Testis (tissue), 3 donors: ENCODE measurements around the gene ARPC4. TPM values are rescaled to one million over a fixed set of nuclear protein-coding genes. Genes with fewer than 3 reads are reported as not detected.

Source experiments
- DNase-seq: peaks from one replicate; pipeline ENCODE4 v3.0.0-alpha.2; 2019
- H3K27ac ChIP-seq, 2 donors: fragments of 200-600 bp; sonication (generic); one replicate each; pipeline ENCODE4 v1.5.1; 2019
- H3K27me3 ChIP-seq: fragments of 200-600 bp; sonication (generic); one replicate; pipeline ENCODE4 v1.5.1; 2019
- H3K36me3 ChIP-seq: fragments of 200-600 bp; sonication (generic); one replicate; pipeline ENCODE4 v1.5.1; 2017; ENCODE audit warnings: low read depth; ENCODE audit errors: missing control alignments
- H3K4me1 ChIP-seq: fragments of 200-600 bp; sonication (generic); one replicate; pipeline ENCODE4 v1.5.1; 2019
- H3K4me3 ChIP-seq, 2 donors: fragments of 200-600 bp; sonication (generic); one replicate each; pipeline ENCODE4 v1.5.1; 2017 to 2019
- H3K9me3 ChIP-seq: fragments of 200-600 bp; sonication (generic); one replicate; pipeline ENCODE4 v1.5.1; 2017
- POLR2A ChIP-seq: fragments of 450-650 bp; IDR thresholded peaks from one replicate; pipeline ENCODE4 v1.6.1; 2017; ENCODE audit warnings: antibody characterized with exemption, mild to moderate bottlenecking, moderate library complexity
- WGBS, 2 donors: methylation state at CpG; one replicate each; pipeline ENCODE4 v1.1.5; 2018; 5-methylcytosine and 5-hydroxymethylcytosine counted together
- intact Hi-C: fragments of 100-400 bp; cut with DNase I; formaldehyde crosslinking; loops from one replicate; pipeline ENCODE4 v1.15.1; 2023; ENCODE audit warnings: low total_unique reads
- polyA plus RNA-seq: library from polyadenylated mRNA; stranded (reverse); fragments of 350-450 nt; fragmentation: Illumina TruSeq; extraction: RNeasy Lipid Tissue Mini Kit (QIAGEN cat#74804); gene quantifications from one replicate; pipeline ENCODE4 v1.2.3, GENCODE V29; 2014; ENCODE audit warnings: low read depth, low replicate concordance; ENCODE audit not compliant: insufficient read depth
- total RNA-seq, 2 donors: library from RNA; depleted of rRNA; stranded (reverse); fragments of >200 nt; gene quantifications; one replicate each; pipeline ENCODE4 v1.2.3, GENCODE V29; 2016
- TF ChIP-seq, protein P1 (sequence below), 3 experiments: fragments of 450-650 bp in 2 of 3; fragments of 200-600 bp in 1 of 3; sonication (generic) in 1 of 3; IDR thresholded peaks; one replicate each; pipeline ENCODE4 v1.5.1; 2016 to 2019; ENCODE audit warnings: antibody characterized with exemption in 3 of 3, mild to moderate bottlenecking in 2 of 3, moderate library complexity in 1 of 3

Gene ARPC4
- total and polyA plus RNA-seq, 3 donors from 2014 or later, result 99.6 to 124 (median 108) TPM

GRCh38 chr3:9749645-9750555, 43.0 kb upstream of the ARPC4 start, which contains the start of gene OGG1:
TSS of gene OGG1 (plus strand) at chr3:9749952. CDS start at chr3:9750287, 335 bp downstream.
- H3K27ac ChIP-seq, result peak within 1 kb of the TSS; percentile 79 to 90
- intact Hi-C loops, result no loop called here
- H3K4me3 ChIP-seq, result peak within 1 kb of the TSS; percentile 68 to 71
- peaks cover 23% of the 10 kb centered on the region for H3K4me1 ChIP-seq
- peak; percentile 99 for DNase-seq
- H3K9me3 ChIP-seq, result no peaks in the 10 kb centered on the region
- no peaks in the 10 kb centered on the region for H3K36me3 ChIP-seq
- no peaks in the 10 kb centered on the region for H3K27me3 ChIP-seq
- TF ChIP-seq, protein P1, sequence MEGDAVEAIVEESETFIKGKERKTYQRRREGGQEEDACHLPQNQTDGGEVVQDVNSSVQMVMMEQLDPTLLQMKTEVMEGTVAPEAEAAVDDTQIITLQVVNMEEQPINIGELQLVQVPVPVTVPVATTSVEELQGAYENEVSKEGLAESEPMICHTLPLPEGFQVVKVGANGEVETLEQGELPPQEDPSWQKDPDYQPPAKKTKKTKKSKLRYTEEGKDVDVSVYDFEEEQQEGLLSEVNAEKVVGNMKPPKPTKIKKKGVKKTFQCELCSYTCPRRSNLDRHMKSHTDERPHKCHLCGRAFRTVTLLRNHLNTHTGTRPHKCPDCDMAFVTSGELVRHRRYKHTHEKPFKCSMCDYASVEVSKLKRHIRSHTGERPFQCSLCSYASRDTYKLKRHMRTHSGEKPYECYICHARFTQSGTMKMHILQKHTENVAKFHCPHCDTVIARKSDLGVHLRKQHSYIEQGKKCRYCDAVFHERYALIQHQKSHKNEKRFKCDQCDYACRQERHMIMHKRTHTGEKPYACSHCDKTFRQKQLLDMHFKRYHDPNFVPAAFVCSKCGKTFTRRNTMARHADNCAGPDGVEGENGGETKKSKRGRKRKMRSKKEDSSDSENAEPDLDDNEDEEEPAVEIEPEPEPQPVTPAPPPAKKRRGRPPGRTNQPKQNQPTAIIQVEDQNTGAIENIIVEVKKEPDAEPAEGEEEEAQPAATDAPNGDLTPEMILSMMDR (IDR thresholded peaks at IDR 0.05), result peak in 2 of 3 experiments; percentile 5 to 24
- no peak for TF ChIP-seq POLR2A
- 0% methylated on average over 46 to 58 of the region's 60 CpGs for WGBS, 2 donors

- intact Hi-C loops, result no loop called here
- Histone ChIP-seq H3K4me3 (peak overlapping the region; percentile 68 to 71), H3K27me3 (no peaks in the 10 kb centered on the region), H3K27ac (peak overlapping the region in 1 of 2 donors; percentile 90), H3K9me3 (no peaks in the 10 kb centered on the region), H3K4me1 (peaks cover 24% of the 10 kb centered on the region), H3K36me3 (no peaks in the 10 kb centered on the region)
- TF ChIP-seq, protein P1 (IDR thresholded peaks at IDR 0.05), result no peak
- TF ChIP-seq POLR2A, result no peak
- DNase-seq, result no peak
- 26% methylated on average over 17 of the region's 17 CpGs for WGBS, 2 donors
Measured at GRCh38 chr3:9750556-9751411, 42.1 kb upstream of the ARPC4 start.

- WGBS, 2 donors, result 70 to 73% methylated on average over 8 of the region's 8 CpGs
- intact Hi-C loops, result no loop called here
- no peak for DNase-seq
- no peak overlapping the region for H3K4me3 ChIP-seq
- peaks cover 4% of the 10 kb centered on the region for H3K36me3 ChIP-seq
- no peaks in the 10 kb centered on the region for H3K9me3 ChIP-seq
- peaks cover 17% of the 10 kb centered on the region for H3K4me1 ChIP-seq
- no peaks in the 10 kb centered on the region for H3K27me3 ChIP-seq
- peak overlapping the region in 1 of 2 donors; percentile 8 for H3K27ac ChIP-seq
- TF ChIP-seq, protein P1 (IDR thresholded peaks at IDR 0.05), result no peak
- TF ChIP-seq POLR2A, result no peak
Measured at GRCh38 chr3:9754678-9755077, 38.2 kb upstream of the ARPC4 start.

- intact Hi-C loops, result no loop called here
- TF ChIP-seq, protein P1 (IDR thresholded peaks at IDR 0.05), result no peak
- no peaks in the 10 kb centered on the region for H3K27me3 ChIP-seq
- peaks cover 4% of the 10 kb centered on the region for H3K36me3 ChIP-seq
- H3K9me3 ChIP-seq, result no peaks in the 10 kb centered on the region
- peaks cover 5% of the 10 kb centered on the region for H3K4me1 ChIP-seq
- no peak overlapping the region for H3K27ac ChIP-seq
- DNase-seq, result no peak
- 73 to 85% methylated on average over 7 to 13 of the region's 13 CpGs for WGBS, 2 donors
- H3K4me3 ChIP-seq, result no peak overlapping the region
Measured at GRCh38 chr3:9757427-9757826, 35.5 kb upstream of the ARPC4 start.
